Measurements from ENCODE around the gene CALCOCO1.

Gene CALCOCO1

DNA sequence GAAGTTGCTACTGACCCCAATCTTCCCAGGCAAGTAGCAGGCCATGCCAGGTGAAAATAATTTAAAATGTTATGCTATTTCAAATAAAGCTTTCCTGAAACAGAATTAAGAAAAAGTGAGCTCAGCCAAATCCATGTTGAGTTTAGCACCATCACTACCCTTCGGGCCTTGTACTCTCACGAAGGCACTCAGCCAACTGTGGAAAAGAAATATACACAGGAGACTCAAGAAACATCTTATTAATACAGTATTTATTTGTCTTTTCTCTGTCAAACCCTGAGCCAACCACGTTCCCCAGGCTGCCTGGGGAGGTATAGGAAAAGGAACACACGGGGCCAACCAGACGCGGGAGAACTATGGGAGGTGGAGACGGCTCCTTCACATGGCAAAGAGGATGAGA, 62.3 kb downstream of the CALCOCO1 start:
- DNase-seq (ENCODE audit: extremely low spot score) = no peak
- ChIA-PET CTCF (interaction anchor here (2.4 kb wide), 1 partner anchor 11 kb away, joined by 9 read pairs; the partner anchor contains the start of gene ATP5MC2), POLR2A (interaction anchor here (0.6 kb wide), 1 partner anchor 216 kb away, joined by 3 read pairs; no protein-coding TSS in a partner anchor)
- TF ChIP-seq, protein P1, sequence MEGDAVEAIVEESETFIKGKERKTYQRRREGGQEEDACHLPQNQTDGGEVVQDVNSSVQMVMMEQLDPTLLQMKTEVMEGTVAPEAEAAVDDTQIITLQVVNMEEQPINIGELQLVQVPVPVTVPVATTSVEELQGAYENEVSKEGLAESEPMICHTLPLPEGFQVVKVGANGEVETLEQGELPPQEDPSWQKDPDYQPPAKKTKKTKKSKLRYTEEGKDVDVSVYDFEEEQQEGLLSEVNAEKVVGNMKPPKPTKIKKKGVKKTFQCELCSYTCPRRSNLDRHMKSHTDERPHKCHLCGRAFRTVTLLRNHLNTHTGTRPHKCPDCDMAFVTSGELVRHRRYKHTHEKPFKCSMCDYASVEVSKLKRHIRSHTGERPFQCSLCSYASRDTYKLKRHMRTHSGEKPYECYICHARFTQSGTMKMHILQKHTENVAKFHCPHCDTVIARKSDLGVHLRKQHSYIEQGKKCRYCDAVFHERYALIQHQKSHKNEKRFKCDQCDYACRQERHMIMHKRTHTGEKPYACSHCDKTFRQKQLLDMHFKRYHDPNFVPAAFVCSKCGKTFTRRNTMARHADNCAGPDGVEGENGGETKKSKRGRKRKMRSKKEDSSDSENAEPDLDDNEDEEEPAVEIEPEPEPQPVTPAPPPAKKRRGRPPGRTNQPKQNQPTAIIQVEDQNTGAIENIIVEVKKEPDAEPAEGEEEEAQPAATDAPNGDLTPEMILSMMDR (IDR thresholded peaks at IDR 0.05; ENCODE audit: control extremely low read depth, extremely low read depth, low read depth, missing control alignments) = no peak

DNA sequence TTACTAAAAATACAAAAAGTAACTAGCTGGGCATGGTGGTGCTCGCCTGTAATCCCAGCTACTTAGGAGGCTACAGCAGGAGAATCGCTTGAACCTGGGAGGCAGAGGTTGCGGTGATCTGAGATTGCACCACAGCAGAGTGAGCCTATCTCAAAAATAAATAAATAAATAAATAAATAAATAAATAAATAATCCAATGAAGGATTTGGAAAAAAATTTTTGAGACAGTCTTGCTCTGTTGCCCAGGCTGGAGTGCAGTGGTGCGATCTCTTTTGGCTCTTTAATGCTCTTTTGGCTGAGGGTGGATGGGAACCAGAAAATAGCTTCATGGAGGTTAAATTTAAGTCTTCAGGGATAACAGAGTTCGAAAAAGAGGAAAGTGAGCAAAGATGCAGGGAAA, 63.1 kb downstream of the CALCOCO1 start:
- CTCF ChIA-PET = interaction anchor here (2.4 kb wide), 1 partner anchor 12 kb away, joined by 9 read pairs; the partner anchor contains the start of gene ATP5MC2

DNA sequence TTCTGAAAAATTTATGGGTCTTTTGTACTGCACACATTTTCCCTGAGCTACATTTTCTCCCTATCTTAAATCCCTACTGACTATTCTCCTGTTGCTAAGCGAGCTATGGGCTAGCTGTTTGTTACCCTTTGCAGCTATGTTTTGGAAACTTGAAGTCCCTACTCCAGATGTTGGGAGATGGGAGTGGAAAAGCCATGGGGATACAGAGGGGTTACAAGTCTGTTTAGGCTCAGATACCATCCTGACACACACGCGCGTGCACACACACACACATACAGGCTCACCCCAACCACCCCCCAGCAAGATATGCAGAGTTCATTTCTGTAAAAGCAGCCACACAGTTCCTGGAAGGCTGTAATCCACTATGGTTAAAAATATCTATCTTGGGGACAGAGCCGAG, 67.2 kb downstream of the CALCOCO1 start:
- CTCF ChIA-PET = interaction anchor here (1.3 to 1.7 kb wide), 4 partner anchors 9 to 339 kb away, joined by 3 to 10 read pairs (median 4); partner anchors contain the start of genes AAAS and ATP5MC2
- POLR2A ChIA-PET = no interaction called here
- no peak for DNase-seq (ENCODE audit: extremely low spot score)
- TF ChIP-seq, protein P1 (IDR thresholded peaks at IDR 0.05; ENCODE audit: control extremely low read depth, extremely low read depth, low read depth, missing control alignments) = no peak

More for the DNA sequence above, 63.1 kb downstream of the CALCOCO1 start:
- POLR2A ChIA-PET = interaction anchor here (0.6 kb wide), 1 partner anchor 215 kb away, joined by 3 read pairs; no protein-coding TSS in a partner anchor
- DNase-seq (ENCODE audit: extremely low spot score) = no peak
- TF ChIP-seq, protein P1 (IDR thresholded peaks at IDR 0.05; ENCODE audit: control extremely low read depth, extremely low read depth, low read depth, missing control alignments) = no peak

DNA sequence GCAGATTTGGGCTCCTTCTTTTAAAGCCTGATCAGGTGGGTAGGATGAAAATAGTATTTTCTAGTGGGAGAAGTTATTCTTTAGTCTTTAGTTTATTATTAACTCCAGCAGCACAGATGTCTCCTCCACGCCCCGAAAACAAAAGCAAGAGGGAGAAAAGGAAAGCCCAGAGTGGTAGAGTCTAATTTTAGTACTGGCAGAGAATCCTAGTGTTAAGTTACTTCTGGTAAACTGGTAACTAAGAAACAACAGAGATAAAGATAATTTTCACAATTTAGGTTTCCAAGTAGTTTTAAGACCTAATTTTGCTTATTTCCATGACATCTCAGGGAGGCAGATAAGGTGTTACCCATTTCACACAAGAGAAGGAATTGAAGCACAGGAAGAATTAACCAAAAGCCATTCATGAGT, 67.7 kb downstream of the CALCOCO1 start:
- TF ChIP-seq, protein P1 (IDR thresholded peaks at IDR 0.05; ENCODE audit: control extremely low read depth, extremely low read depth, low read depth, missing control alignments) = no peak
- POLR2A ChIA-PET = interaction anchor here (0.6 kb wide), 1 partner anchor 20 kb away, joined by 3 read pairs; no protein-coding TSS in a partner anchor
- no peak for DNase-seq (ENCODE audit: extremely low spot score)
- CTCF ChIA-PET = interaction anchor here (0.9 to 1.7 kb wide), 5 partner anchors 10 to 116 kb away, joined by 3 to 10 read pairs (median 4); partner anchors contain the start of gene ATP5MC2

DNA sequence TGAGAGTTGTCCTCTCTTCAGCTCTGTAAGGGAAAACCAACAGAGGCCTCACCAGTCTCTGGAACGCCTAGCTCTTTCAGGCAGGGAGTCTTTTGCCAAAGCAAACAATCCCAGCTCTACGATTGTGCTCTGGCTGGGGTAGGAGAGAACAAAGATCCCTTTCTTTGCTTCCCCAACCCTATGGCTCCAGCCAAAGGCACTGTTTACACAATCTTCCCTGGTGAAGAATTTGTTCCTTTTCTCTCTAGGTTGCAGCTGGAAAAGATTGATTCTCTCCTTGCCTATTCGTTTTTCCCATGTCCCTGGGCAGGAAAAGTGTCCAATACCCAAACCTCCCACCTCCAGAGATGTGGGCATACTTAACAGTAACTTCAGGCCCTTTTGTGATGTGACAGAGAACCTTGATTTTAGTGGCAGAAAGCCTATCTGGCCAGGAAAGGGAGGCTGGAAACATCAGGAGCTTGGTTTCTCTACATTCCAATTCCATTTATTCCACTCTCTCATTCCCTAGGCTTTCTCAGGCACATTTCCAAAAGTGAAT, 68.2 kb downstream of the CALCOCO1 start:
- ChIA-PET POLR2A (interaction anchor here (0.6 kb wide), 3 partner anchors 20 to 223 kb away, joined by 3 to 6 read pairs (median 3); no protein-coding TSS in a partner anchor), CTCF (interaction anchor here (0.9 to 1.7 kb wide), 4 partner anchors 10 to 116 kb away, joined by 3 to 5 read pairs (median 4); no protein-coding TSS in a partner anchor)
- TF ChIP-seq, protein P1 (IDR thresholded peaks at IDR 0.05; ENCODE audit: control extremely low read depth, extremely low read depth, low read depth, missing control alignments) = no peak
- no peak for DNase-seq (ENCODE audit: extremely low spot score)

All from GM10248 (cell line).